Activated naive CD4-positive, alpha-beta T cell (primary cell): ENCODE results near the gene ATP1A2.

Experiments
- DNase-seq, 4 experiments: peaks; one replicate each; lab custom pipeline; 2025; lab: John Stamatoyannopoulos, UW

Gene ATP1A2

GRCh38 chr1:160171980-160172379, 56.4 kb downstream of the ATP1A2 start:
- DNase-seq: no peak

DNA sequence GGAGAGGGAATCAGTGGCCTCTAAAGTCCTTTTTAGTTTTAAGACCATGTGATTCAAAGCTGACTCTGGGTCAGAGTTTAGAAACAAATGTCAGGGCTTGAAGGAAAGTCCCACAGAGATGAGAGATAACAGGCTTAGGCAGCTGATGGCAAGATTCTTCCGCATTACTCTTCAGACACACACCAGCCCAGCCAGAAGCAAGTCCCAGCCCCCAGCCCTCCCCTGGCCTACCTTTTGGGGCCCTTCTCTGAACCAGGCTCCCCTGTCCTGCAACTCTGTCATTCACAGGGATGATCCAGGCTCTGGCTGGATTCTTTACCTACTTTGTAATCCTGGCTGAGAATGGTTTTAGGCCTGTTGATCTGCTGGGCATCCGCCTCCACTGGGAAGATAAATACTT, 61.7 kb downstream of the ATP1A2 start:
- no peak for DNase-seq

GRCh38 chr1:160177667-160178066, 62.1 kb downstream of the ATP1A2 start:
- no peak for DNase-seq

DNA sequence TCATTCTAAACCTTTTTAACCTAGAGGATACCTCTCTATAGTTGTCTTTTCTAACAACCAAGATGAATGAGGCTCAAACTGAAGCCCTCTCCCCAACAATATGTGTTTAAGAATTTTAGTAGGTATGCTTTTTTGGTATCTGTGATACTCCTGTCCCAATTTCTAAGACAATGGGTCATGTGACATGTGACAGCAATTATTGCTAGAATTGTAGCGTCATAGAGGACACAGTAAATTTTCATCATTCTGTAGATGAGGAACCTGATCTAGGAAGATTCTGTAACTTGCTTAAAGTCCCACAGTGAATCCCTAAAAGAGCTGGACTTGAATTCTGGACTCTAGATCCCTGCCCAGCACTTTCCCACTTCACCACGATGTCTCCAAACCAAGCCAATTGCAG, 63.2 kb downstream of the ATP1A2 start:
- DNase-seq: no peak

DNA sequence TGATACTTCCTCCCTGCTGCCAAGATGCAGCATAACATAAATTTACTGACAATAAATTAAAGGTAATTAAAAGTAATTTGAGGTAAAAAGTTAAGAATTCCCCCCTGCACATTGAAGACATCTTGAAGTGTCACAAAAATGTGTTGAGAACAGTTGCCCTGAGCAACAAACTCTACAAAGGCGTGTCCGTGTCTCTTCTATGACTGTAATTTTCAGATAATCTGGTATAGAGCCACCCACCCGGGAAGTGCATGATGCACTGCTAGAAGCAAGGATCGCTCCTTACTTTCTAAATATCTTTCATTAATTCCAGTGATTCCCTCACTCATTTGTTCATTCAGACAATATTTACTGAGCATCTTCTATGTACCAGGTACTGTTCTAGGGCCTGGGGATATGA, 63.8 kb downstream of the ATP1A2 start:
- no peak for DNase-seq

DNA sequence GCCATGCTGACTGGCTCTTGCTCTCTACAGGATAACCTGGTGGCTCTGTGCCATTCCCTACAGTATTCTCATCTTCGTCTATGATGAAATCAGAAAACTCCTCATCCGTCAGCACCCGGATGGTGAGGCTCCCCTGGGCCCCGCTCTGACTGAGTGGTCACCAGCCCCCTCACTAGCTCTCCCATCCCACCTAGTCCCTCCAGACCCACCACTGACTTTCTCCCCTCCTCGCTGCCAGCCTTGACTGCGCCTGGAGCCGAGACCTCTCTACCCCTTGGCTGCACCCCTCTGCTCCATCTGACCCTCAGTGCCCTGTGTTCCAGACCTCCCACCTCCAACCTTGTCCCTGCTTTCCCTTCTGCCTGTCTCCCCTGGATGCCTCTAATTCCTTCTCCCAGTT, 70.7 kb downstream of the ATP1A2 start:
- DNase-seq: no peak

DNA sequence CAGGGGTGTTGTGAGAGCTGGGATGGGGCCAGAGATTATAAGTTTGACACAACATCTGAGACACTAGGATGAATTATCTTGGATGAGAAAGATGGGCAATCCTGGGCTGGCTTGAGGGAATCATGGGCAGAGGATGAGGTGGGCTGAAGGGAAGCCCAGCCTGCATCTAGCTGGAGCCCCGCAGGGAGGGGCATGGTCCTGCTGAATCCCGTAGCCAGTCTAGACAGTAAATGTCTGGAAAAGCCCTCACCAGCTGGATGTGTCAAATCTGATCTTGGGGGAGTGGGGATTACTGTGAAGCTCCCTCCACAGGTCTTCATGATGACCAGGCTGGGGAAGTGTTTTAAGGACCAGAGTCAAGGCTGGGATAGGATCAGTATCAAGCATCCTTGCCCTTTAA, 71.2 kb downstream of the ATP1A2 start:
- no peak for DNase-seq

DNA sequence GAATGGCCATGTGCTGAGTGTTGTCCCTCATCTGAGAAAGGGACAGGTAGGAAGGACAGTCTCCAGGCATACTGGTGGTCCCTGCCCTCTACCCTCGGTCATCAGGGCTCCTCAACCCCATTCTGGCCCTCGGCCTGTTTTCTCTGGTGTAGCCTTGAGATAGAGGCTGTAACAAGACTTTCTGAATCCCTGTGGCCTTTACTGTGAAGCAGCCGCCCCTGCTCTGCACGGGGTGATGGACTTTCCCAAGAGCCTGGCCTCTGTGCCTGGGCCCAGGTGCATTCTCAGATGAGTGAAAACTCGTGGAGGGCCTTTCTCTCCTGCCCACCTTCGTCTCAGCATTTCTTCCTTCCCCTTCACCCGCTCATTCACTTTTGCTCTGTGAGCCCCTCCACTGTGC, 71.8 kb downstream of the ATP1A2 start:
- no peak for DNase-seq

- no peak for DNase-seq
These were observed 72.8 kb downstream of the ATP1A2 start for GRCh38 chr1:160188341-160188740.

GRCh38 chr1:160189649-160190625, 74.4 kb downstream of the ATP1A2 start, which contains the start of gene CASQ1:
TSS of gene CASQ1 (plus strand) at chr1:160190575. CDS start at chr1:160190752, 177 bp downstream.
- no peak for DNase-seq

DNA sequence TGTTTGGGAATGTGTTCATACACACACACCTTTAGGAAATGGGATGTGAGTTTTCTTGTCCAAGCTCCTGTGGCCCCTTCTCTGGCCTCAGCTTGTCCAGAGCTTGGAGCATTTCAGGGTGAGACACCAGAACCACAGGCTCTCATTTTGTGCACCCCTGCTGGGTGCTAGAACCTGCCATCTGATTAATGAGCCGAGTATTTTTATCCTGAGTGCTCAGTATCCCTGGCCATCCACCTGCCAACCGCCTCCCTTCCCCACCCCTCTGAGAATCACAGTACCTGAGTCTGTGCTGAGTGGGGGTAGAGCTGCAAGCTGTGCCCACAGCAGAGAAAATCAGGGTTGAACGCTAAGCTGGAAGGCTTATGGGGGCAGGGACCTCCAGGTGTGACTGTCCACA, 76.2 kb downstream of the ATP1A2 start:
- DNase-seq: no peak

GRCh38 chr1:160192234-160192633, 76.7 kb downstream of the ATP1A2 start:
- DNase-seq: no peak
